IMR-90 (cell line): ENCODE measurements around the gene PSMD11. TPM values are rescaled to one million over a fixed set of nuclear protein-coding genes. Genes with fewer than 3 reads are reported as not detected.

ENCODE experiments used
- ATAC-seq: fragments of 200-7000 bp; cut with Tn5 transposase; 2 replicates; pipeline ENCODE4 v1.9.1; 2020; ENCODE audit warnings: low read depth, mild to moderate bottlenecking, moderate library complexity
- BruUV-seq: library from RNA; stranded (reverse); fragments of 400-500 nt; replicated peaks from 2 replicates; lab custom pipeline; 2021; lab: Mats Ljungman, UMichigan
- CTCF ChIA-PET: fragments of 300-600 bp; formaldehyde crosslinking; extraction: SDS; loops from one replicate; lab custom pipeline; 2021; ENCODE audit warnings: antibody characterized with exemption; lab: Yijun Ruan, JAX
- POLR2A ChIA-PET: fragments of 300-600 bp; sonication (Branson Sonifier 250); formaldehyde crosslinking; loops from one replicate; lab custom pipeline; 2022; ENCODE audit warnings: antibody characterized with exemption; ENCODE audit not compliant: unreplicated experiment; lab: Charles Lee
- DNase-seq: peaks from one replicate; pipeline ENCODE4 v3.0.0; 2013
- H2AFZ ChIP-seq: replicated peaks from 2 replicates; pipeline ENCODE3; 2013; ENCODE audit warnings: low read length, mild to moderate bottlenecking; ENCODE audit not compliant: poor library complexity
- H2AK5ac ChIP-seq: 2 replicates; pipeline ENCODE4 v1.6.1; 2013; ENCODE audit warnings: low read depth, low read length, inconsistent platforms
- H2AK9ac ChIP-seq: replicated peaks from 2 replicates; pipeline ENCODE3; 2013; ENCODE audit warnings: mild to moderate bottlenecking, low read depth, low read length, moderate library complexity; ENCODE audit not compliant: poor library complexity
- H2BK120ac ChIP-seq: 2 replicates; pipeline ENCODE4 v1.6.1; 2013; ENCODE audit warnings: low read depth, low read length, inconsistent platforms
- H2BK15ac ChIP-seq: 3 replicates; pipeline ENCODE4 v1.6.1; 2013; ENCODE audit warnings: low read depth, low read length, inconsistent platforms
- H2BK20ac ChIP-seq: 2 replicates; pipeline ENCODE4 v1.6.1; 2013; ENCODE audit warnings: low read depth, mild to moderate bottlenecking, inconsistent platforms, low read length, moderate library complexity
- H2BK5ac ChIP-seq: 2 replicates; pipeline ENCODE4 v1.6.1; 2013; ENCODE audit warnings: mild to moderate bottlenecking, low read depth, low read length, inconsistent platforms; ENCODE audit not compliant: poor library complexity, severe bottlenecking
- H3K14ac ChIP-seq: replicated peaks from 2 replicates; pipeline ENCODE4 v1.6.1; 2013; ENCODE audit warnings: low read depth, low read length, inconsistent platforms
- H3K18ac ChIP-seq: 2 replicates; pipeline ENCODE4 v1.6.1; 2013; ENCODE audit warnings: low read depth, low read length, control low read depth
- H3K23ac ChIP-seq: 2 replicates; pipeline ENCODE4 v1.6.1; 2013; ENCODE audit warnings: low read depth, low read length, inconsistent platforms
- H3K27ac ChIP-seq: 2 replicates; pipeline ENCODE4 v1.5.1; 2013; ENCODE audit warnings: mild to moderate bottlenecking, control low read depth, low read length; ENCODE audit not compliant: insufficient read depth
- H3K27me3 ChIP-seq: 2 replicates; pipeline ENCODE4 v1.6.1; 2013; ENCODE audit warnings: low read length; ENCODE audit not compliant: control insufficient read depth, insufficient read depth
- H3K36me3 ChIP-seq: 2 replicates; pipeline ENCODE4 v1.6.1; 2013; ENCODE audit warnings: low read length, mixed read lengths; ENCODE audit not compliant: control insufficient read depth, insufficient read depth
- H3K4ac ChIP-seq: 2 replicates; pipeline ENCODE4 v1.6.1; 2013; ENCODE audit warnings: low read depth, low read length, inconsistent platforms
- H3K4me1 ChIP-seq: 2 replicates; pipeline ENCODE4 v1.6.1; 2013; ENCODE audit warnings: low read length, mixed read lengths; ENCODE audit not compliant: control insufficient read depth, insufficient read depth
- H3K4me2 ChIP-seq: 2 replicates; pipeline ENCODE4 v1.6.1; 2013; ENCODE audit warnings: low read depth, mild to moderate bottlenecking, control low read depth, low read length, moderate library complexity
- H3K4me3 ChIP-seq: 2 replicates; pipeline ENCODE4 v1.5.1; 2013; ENCODE audit warnings: low read depth, mild to moderate bottlenecking, control low read depth, low read length, moderate library complexity; ENCODE audit not compliant: insufficient read depth
- H3K56ac ChIP-seq: 2 replicates; pipeline ENCODE4 v1.6.1; 2013; ENCODE audit warnings: low read length, inconsistent platforms; ENCODE audit not compliant: insufficient read depth; ENCODE audit errors: extremely low read depth
- H3K79me1 ChIP-seq, 2 experiments: 2 replicates each; pipeline ENCODE4 v1.6.1; 2013; ENCODE audit warnings: low read length in 2 of 2, inconsistent platforms in 1 of 2, low read depth in 1 of 2
- H3K9ac ChIP-seq: 2 replicates; pipeline ENCODE4 v1.6.1; 2013; ENCODE audit warnings: low read depth, low read length, control low read depth
- H3K9me1 ChIP-seq: 2 replicates; pipeline ENCODE4 v1.6.1; 2013; ENCODE audit warnings: low read length, inconsistent platforms; ENCODE audit not compliant: insufficient read depth
- H3K9me3 ChIP-seq: 2 replicates; pipeline ENCODE4 v1.6.1; 2013; ENCODE audit warnings: low read length; ENCODE audit not compliant: control insufficient read depth, insufficient read depth
- H4K20me1 ChIP-seq: 2 replicates; pipeline ENCODE4 v1.6.1; 2013; ENCODE audit warnings: low read length, inconsistent platforms; ENCODE audit not compliant: insufficient read depth
- H4K5ac ChIP-seq: 2 replicates; pipeline ENCODE4 v1.6.1; 2013; ENCODE audit warnings: mild to moderate bottlenecking, low read depth, low read length, control low read depth
- H4K8ac ChIP-seq, 2 experiments: 2 replicates each; pipeline ENCODE4 v1.6.1; 2013; ENCODE audit warnings: low read depth in 2 of 2, low read length in 2 of 2, control low read depth in 1 of 2, inconsistent platforms in 1 of 2
- H4K91ac ChIP-seq: 2 replicates; pipeline ENCODE4 v1.6.1; 2013; ENCODE audit warnings: low read depth, low read length, inconsistent platforms; ENCODE audit not compliant: insufficient read depth
- ELK1 ChIP-seq: fragments of 150-350 bp; IDR thresholded peaks from 2 replicates; pipeline ENCODE4 v1.6.1; 2016; ENCODE audit warnings: low read depth, mild to moderate bottlenecking, low read length, moderate library complexity, borderline replicate concordance
- FOS ChIP-seq: fragments of 150-350 bp; IDR thresholded peaks from 2 replicates; pipeline ENCODE4 v1.6.1; 2016; ENCODE audit warnings: low read depth, low read length
- MAFK ChIP-seq: IDR thresholded peaks from 2 replicates; pipeline ENCODE4 v1.6.1; 2012; ENCODE audit warnings: low read depth, low read length, improper control_type of control experiment
- NFE2L2 ChIP-seq: fragments of 150-350 bp; IDR thresholded peaks from 2 replicates; pipeline ENCODE4 v1.6.1; 2016; ENCODE audit warnings: low read depth, mild to moderate bottlenecking, low read length
- RAD21 ChIP-seq: IDR thresholded peaks from 2 replicates; pipeline ENCODE4 v1.6.1; 2012; ENCODE audit warnings: low read length, improper control_type of control experiment
- USF2 ChIP-seq: fragments of 150-350 bp; IDR thresholded peaks from 2 replicates; pipeline ENCODE4 v1.6.1; 2017; ENCODE audit warnings: mild to moderate bottlenecking, antibody characterized with exemption, low read length, low read depth
- WGBS, 2 experiments: methylation state at CpG; one replicate each; pipeline versions ENCODE4 v1.1.5 to v1.1.7; 2013; ENCODE audit warnings: missing lambda C conversion rate in 2 of 2; ENCODE audit not compliant: insufficient read length in 1 of 2; ENCODE audit errors: extremely low coverage in 2 of 2; 5-methylcytosine and 5-hydroxymethylcytosine counted together
- dilution Hi-C: fragments of 300-500 bp; cut with HindIII; formaldehyde crosslinking; loops from one replicate; pipeline ENCODE4 v1.14.3; 2018; ENCODE audit warnings: low sequenced_read_pairs; ENCODE audit not compliant: unreplicated experiment
- in situ Hi-C: fragments of 300-500 bp; cut with MboI; formaldehyde crosslinking; loops from 3 replicates; pipeline ENCODE4 v1.14.3; 2019; ENCODE audit warnings: low sequenced_read_pairs, inconsistent platforms, mixed read lengths
- intact Hi-C: fragments of 100-400 bp; cut with micrococcal nuclease; formaldehyde crosslinking; loops from 2 replicates; pipeline ENCODE4 v1.10.0; 2022
- polyA plus RNA-seq, 3 experiments: library from polyadenylated mRNA; depleted of rRNA; stranded (reverse); fragments of >200 nt; gene quantifications; 2 replicates each; pipeline ENCODE4 v1.2.3, GENCODE V29; 2012; ENCODE audit warnings: low replicate concordance in 1 of 3
- total RNA-seq: library from RNA; depleted of rRNA; stranded (reverse); fragments of >200 nt; gene quantifications from 2 replicates; pipeline ENCODE4 v1.2.3, GENCODE V29; 2012

PSMD11 gene
- total and polyA plus RNA-seq, 2 of the 4 experiments (the other 2 are of a cell fraction), result 64.7 to 85.9 TPM

GRCh38 chr17:32445971-32446370 is 1.7 kb downstream of the PSMD11 start:
- TF ChIP-seq MAFK, result no peak
- TF ChIP-seq RAD21, result no peak
- no peak for TF ChIP-seq FOS
- TF ChIP-seq USF2, result no peak
- TF ChIP-seq ELK1, result no peak
- peak; percentile 76 for TF ChIP-seq NFE2L2
- CTCF ChIA-PET, result interaction anchor here (1.0 kb wide), 1 partner anchor 16 kb away, joined by 4 read pairs; no protein-coding TSS in a partner anchor

More at GRCh38 chr17:32445971-32446370, 1.7 kb downstream of the PSMD11 start:
- in situ Hi-C loops (no loop called here), dilution Hi-C loops (no loop called here), intact Hi-C loops (loop anchor here (10.0 kb wide), 1 partner anchor 191 kb away; no protein-coding TSS in a partner anchor)
- H3K23ac ChIP-seq, result peak overlapping the region; percentile 53; the same call in 1 of the 2 replicates
- H2BK20ac ChIP-seq, result no peak overlapping the region
- H3K27me3 ChIP-seq, result peaks cover 6% of the 10 kb centered on the region; the same call in 1 of the 2 replicates
- peaks cover 21 to 27% of the 10 kb centered on the region in 2 experiments for H3K79me1 ChIP-seq
- H2AK5ac ChIP-seq, result no peak overlapping the region
- H3K27ac ChIP-seq, result no peak overlapping the region
- no peak overlapping the region for H2BK15ac ChIP-seq
- no peak overlapping the region for H3K56ac ChIP-seq
- BruUV-seq, result TSS peak; percentile 20
- POLR2A ChIA-PET, result interaction anchor here (0.6 kb wide), 1 partner anchor 15 kb away, joined by 10 read pairs; no protein-coding TSS in a partner anchor
- peaks cover 27% of the 10 kb centered on the region; the same call in 1 of the 2 replicates for H4K20me1 ChIP-seq
- H3K4me2 ChIP-seq, result peak overlapping the region; percentile 98; the same call in 1 of the 2 replicates
- H4K91ac ChIP-seq, result no peak overlapping the region
- H3K4ac ChIP-seq, result no peak overlapping the region
- H3K36me3 ChIP-seq, result peaks cover 13% of the 10 kb centered on the region
- WGBS, 2 experiments, result 33% methylated on average over 1 of the region's 2 CpGs; no CpG with 5 or more reads in 1 of the 2 experiments
- no peak overlapping the region for H2BK5ac ChIP-seq
- no peak overlapping the region for H3K9ac ChIP-seq
- H3K9me3 ChIP-seq, result no peaks in the 10 kb centered on the region
- no peak overlapping the region for H3K14ac ChIP-seq
- no peak overlapping the region for H4K5ac ChIP-seq
- H3K4me1 ChIP-seq, result peaks cover 6% of the 10 kb centered on the region
- H4K8ac ChIP-seq, result no peak overlapping the region
- H2AFZ ChIP-seq, result no peak overlapping the region
- no peak overlapping the region for H2AK9ac ChIP-seq
- no peak overlapping the region for H2BK120ac ChIP-seq
- ATAC-seq (no peak), DNase-seq (peak; percentile 57)
- no peak overlapping the region for H3K18ac ChIP-seq
- H3K9me1 ChIP-seq, result 0 out of 2 replicates have a peak, but pooled peaks cover 3% of the 10 kb centered on the region
- no peak overlapping the region for H3K4me3 ChIP-seq
